CD4-positive, alpha-beta T cell (primary cell): ENCODE measurements around the gene CTSD. TPM values are rescaled to one million over a fixed set of nuclear protein-coding genes. Genes with fewer than 3 reads are reported as not detected.

Experiments
- ATAC-seq: fragments of 200-7000 bp; cut with Tn5 transposase; one replicate; pipeline ENCODE4 v1.10.0; 2022; ENCODE audit warnings: mild to moderate bottlenecking; ENCODE audit not compliant: poor library complexity
- CTCF ChIA-PET: fragments of 350-600 bp; sonication (Branson Sonifier 250); formaldehyde crosslinking; loops from one replicate; lab custom pipeline; 2021; ENCODE audit warnings: antibody characterized with exemption, inconsistent platforms; lab: Charles Lee
- POLR2A ChIA-PET: fragments of 350-600 bp; sonication (Branson Sonifier 250); formaldehyde crosslinking; loops from one replicate; lab custom pipeline; 2021; ENCODE audit warnings: antibody characterized with exemption, inconsistent platforms; lab: Charles Lee
- DNase-seq, 14 experiments: peaks; one replicate each; pipeline ENCODE4 v3.0.0-alpha.2; 2013 to 2020; ENCODE audit warnings: mixed read lengths in 2 of 14
- H3K27ac ChIP-seq, 2 donors: one replicate each; pipeline versions ENCODE4 v1.5.1 to v1.7.0; 2013; ENCODE audit warnings: low read length in 2 of 2, low read depth in 1 of 2, mild to moderate bottlenecking in 1 of 2
- H3K27me3 ChIP-seq, 2 experiments: 1 replicate in 1 of 2; 2 replicates in 1 of 2; pipeline versions ENCODE4 v1.6.1 to v1.7.0; 2013; ENCODE audit warnings: low read length in 2 of 2, control low read depth in 1 of 2, mild to moderate bottlenecking in 1 of 2, moderate library complexity in 1 of 2; ENCODE audit not compliant: insufficient read depth in 2 of 2, control insufficient read depth in 1 of 2
- H3K36me3 ChIP-seq: one replicate; pipeline ENCODE4 v1.6.1; 2013; ENCODE audit warnings: low read length, control low read depth; ENCODE audit not compliant: insufficient read depth
- H3K4me1 ChIP-seq: one replicate; pipeline ENCODE4 v1.6.1; 2013; ENCODE audit warnings: low read length, control low read depth; ENCODE audit not compliant: insufficient read depth
- H3K4me3 ChIP-seq: one replicate; pipeline ENCODE4 v1.5.1; 2013; ENCODE audit warnings: mild to moderate bottlenecking, low read length, moderate library complexity
- H3K9me3 ChIP-seq, 2 experiments: 1 replicate in 1 of 2; 2 replicates in 1 of 2; pipeline versions ENCODE4 v1.6.1 to v1.7.0; 2013; ENCODE audit warnings: low read length in 2 of 2, mild to moderate bottlenecking in 2 of 2, control low read depth in 1 of 2, moderate library complexity in 1 of 2; ENCODE audit not compliant: control insufficient read depth in 1 of 2, insufficient read depth in 1 of 2
- H3K27ac Mint-ChIP-seq: one replicate; pipeline ENCODE4 v1.8.0; 2020; ENCODE audit warnings: mixed read lengths
- H3K27me3 Mint-ChIP-seq: one replicate; pipeline ENCODE4 v1.8.0; 2021; ENCODE audit warnings: mixed read lengths
- H3K36me3 Mint-ChIP-seq: one replicate; pipeline ENCODE4 v1.8.0; 2021; ENCODE audit warnings: low read depth, mixed read lengths
- H3K4me1 Mint-ChIP-seq: one replicate; pipeline ENCODE4 v1.8.0; 2021; ENCODE audit warnings: low read depth, mixed read lengths
- H3K4me3 Mint-ChIP-seq: one replicate; pipeline ENCODE4 v1.8.0; 2020; ENCODE audit warnings: mild to moderate bottlenecking, mixed read lengths
- H3K9me3 Mint-ChIP-seq: one replicate; pipeline ENCODE4 v1.8.0; 2020; ENCODE audit warnings: mixed read lengths
- intact Hi-C, 2 experiments: fragments of 100-400 bp; cut with DNase I in 1 of 2; cut with micrococcal nuclease in 1 of 2; formaldehyde crosslinking; loops; one replicate each; pipeline versions ENCODE4 v1.15.1 to v1.9.0; 2023 to 2025; cut with DNase I, micrococcal nuclease
- total RNA-seq, 174 experiments: library from RNA in 2 of 174; stranded (reverse) in 2 of 174; gene quantifications; one replicate each; pipeline ENCODE4 v1.2.3 and lab custom pipeline; 2021 to 2026
- TF ChIP-seq, protein P1 (sequence below): fragments of 200-600 bp; IDR thresholded peaks from one replicate; pipeline ENCODE4 v1.8.0; 2022; ENCODE audit warnings: antibody characterized with exemption, mild to moderate bottlenecking

The CTSD gene
- total RNA-seq, 2 experiments from 2014 or later, result 63.3 to 71.3 TPM

DNA sequence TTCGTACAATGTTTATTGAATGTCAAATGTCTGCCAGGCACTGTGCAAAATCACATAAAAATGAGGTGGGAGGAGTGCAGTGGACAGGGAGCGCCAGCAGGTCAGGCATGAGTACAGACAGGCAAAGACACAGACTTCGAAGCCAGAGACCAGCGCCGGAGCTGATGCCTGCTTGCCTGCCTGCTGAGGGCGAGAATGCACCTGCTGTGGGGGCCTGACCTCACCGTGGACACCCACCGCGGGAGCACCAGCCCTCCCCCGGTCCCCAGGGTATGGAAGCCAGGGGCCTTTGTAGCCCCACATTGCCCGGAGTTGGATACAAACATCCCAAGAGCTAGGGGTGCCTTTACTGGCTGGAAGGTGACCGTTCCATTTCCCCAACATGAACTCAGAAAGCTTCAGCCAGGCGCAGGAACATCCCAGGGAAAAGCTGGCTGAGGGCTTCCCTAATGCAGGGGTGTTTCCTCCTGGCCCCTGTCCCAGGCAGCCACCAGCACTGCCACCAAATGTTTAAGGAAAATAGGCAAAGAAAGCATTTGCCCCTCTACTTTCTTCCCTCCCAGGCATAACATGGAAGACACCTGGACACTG, 31.2 kb downstream of the CTSD start:
- TF ChIP-seq, protein P1, sequence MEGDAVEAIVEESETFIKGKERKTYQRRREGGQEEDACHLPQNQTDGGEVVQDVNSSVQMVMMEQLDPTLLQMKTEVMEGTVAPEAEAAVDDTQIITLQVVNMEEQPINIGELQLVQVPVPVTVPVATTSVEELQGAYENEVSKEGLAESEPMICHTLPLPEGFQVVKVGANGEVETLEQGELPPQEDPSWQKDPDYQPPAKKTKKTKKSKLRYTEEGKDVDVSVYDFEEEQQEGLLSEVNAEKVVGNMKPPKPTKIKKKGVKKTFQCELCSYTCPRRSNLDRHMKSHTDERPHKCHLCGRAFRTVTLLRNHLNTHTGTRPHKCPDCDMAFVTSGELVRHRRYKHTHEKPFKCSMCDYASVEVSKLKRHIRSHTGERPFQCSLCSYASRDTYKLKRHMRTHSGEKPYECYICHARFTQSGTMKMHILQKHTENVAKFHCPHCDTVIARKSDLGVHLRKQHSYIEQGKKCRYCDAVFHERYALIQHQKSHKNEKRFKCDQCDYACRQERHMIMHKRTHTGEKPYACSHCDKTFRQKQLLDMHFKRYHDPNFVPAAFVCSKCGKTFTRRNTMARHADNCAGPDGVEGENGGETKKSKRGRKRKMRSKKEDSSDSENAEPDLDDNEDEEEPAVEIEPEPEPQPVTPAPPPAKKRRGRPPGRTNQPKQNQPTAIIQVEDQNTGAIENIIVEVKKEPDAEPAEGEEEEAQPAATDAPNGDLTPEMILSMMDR, result no peak
- H3K27me3 ChIP-seq, result peaks cover 8 to 23% of the 10 kb centered on the region in 2 experiments
- DNase-seq (no peak), ATAC-seq (no peak)
- no peak overlapping the region for H3K4me3 Mint-ChIP-seq
- peaks cover 42% of the 10 kb centered on the region for H3K27me3 Mint-ChIP-seq
- no peaks in the 10 kb centered on the region for H3K36me3 Mint-ChIP-seq
- H3K27ac Mint-ChIP-seq, result no peak overlapping the region
- CTCF ChIA-PET, result no interaction called here
- H3K4me1 ChIP-seq, result peaks cover 17% of the 10 kb centered on the region
- no peaks in the 10 kb centered on the region for H3K36me3 ChIP-seq
- H3K4me1 Mint-ChIP-seq, result peaks cover 30% of the 10 kb centered on the region
- H3K9me3 ChIP-seq, result peaks cover 11 to 22% of the 10 kb centered on the region in 2 experiments
- intact Hi-C loops, result no loop called here
- H3K4me3 ChIP-seq, result no peak overlapping the region
- POLR2A ChIA-PET, result no interaction called here
- H3K9me3 Mint-ChIP-seq, result peaks cover 4% of the 10 kb centered on the region
- H3K27ac ChIP-seq, result no peak overlapping the region

DNA sequence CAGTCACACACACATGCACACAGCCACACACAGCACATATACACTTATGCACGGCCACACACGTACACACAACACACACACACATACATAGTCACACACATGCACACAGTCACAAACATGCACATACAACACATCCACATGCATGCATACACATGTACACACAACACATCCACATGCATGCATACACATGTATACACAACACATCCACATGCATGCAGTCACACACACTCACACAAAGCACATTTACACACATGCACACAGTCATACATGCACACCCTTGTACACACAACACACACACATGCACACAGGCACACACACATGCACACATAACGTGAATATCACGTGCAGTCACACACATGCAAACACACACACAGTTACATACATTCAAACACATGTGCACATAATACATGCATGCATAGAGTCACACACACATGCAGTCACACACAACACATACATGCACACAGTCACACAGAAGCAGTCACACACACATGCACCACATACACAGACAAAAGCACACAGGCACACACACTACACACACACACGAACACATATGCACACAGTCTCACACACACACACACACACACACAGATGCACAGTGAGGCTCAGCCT, 32.2 kb downstream of the CTSD start:
- DNase-seq (no peak), ATAC-seq (no peak)
- Histone ChIP-seq H3K27ac (no peak overlapping the region), H3K9me3 (peaks cover 7 to 19% of the 10 kb centered on the region in 2 experiments), H3K36me3 (no peaks in the 10 kb centered on the region), H3K4me3 (no peak overlapping the region), H3K4me1 (peaks cover 17% of the 10 kb centered on the region), H3K27me3 (peaks cover 9 to 23% of the 10 kb centered on the region in 2 experiments)
- TF ChIP-seq, protein P1, result no peak
- Mint-ChIP-seq H3K27me3 (peaks cover 46% of the 10 kb centered on the region), H3K4me3 (no peak overlapping the region), H3K9me3 (peaks cover 4% of the 10 kb centered on the region), H3K27ac (no peak overlapping the region), H3K4me1 (peaks cover 30% of the 10 kb centered on the region), H3K36me3 (no peaks in the 10 kb centered on the region)
- POLR2A ChIA-PET, result no interaction called here
- CTCF ChIA-PET, result no interaction called here
- intact Hi-C loops, result no loop called here

DNA sequence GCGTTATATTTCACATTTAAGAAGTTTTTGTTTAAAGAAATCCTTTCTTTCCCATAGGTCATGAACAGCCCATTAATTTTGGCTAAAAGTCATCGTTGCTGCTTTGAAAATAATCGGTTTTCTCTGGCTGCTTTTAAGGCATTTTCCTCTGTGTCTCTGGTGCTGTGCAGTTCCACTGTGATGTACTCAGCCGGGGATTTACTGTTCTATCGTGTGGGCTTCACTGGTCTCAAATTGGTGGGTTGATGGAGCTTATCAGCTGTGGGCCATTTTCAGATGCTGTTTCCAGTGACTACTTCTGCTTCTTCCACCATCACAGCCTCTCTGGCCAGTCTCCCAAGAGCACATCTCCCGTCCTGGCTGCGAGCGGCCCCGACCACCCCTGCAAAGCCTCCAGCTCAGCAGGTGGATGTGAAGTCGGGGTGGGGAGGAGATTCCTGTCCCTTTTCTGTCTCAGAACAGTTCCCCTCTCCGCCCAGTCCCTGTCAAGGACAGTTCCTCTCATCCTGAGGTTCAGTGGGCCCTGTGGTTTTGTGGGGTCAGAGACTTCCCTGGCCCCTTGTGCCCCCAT, 33.6 kb downstream of the CTSD start:
- Mint-ChIP-seq H3K27ac (no peak overlapping the region), H3K27me3 (peaks cover 46% of the 10 kb centered on the region), H3K4me1 (peaks cover 30% of the 10 kb centered on the region), H3K9me3 (no peaks in the 10 kb centered on the region), H3K4me3 (no peak overlapping the region), H3K36me3 (no peaks in the 10 kb centered on the region)
- TF ChIP-seq, protein P1, result no peak
- Histone ChIP-seq H3K4me1 (peaks cover 17% of the 10 kb centered on the region), H3K4me3 (no peak overlapping the region), H3K27ac (no peak overlapping the region), H3K36me3 (no peaks in the 10 kb centered on the region), H3K9me3 (peaks cover 0 to 5% of the 10 kb centered on the region in 2 experiments), H3K27me3 (peaks cover 9 to 23% of the 10 kb centered on the region in 2 experiments)
- ATAC-seq, result no peak
- intact Hi-C loops, result no loop called here
- DNase-seq, result no peak
- POLR2A ChIA-PET, result no interaction called here
- CTCF ChIA-PET, result no interaction called here
